ENCODE results near the gene PHLDA1.
A peak's percentile ranks its signal among the peaks of the same experiment; 100 is the strongest.
"Not testable (repeated sequence)": the region's sequence is repeated elsewhere in the genome, so short reads cannot be mapped to it uniquely, and the experiment has no call there.

PHLDA1 gene

GRCh38 chr12:76018111-76018510, 13.5 kb downstream of the PHLDA1 start:
- DNase-seq = no peak

GRCh38 chr12:76014007-76014406, 17.6 kb downstream of the PHLDA1 start:
- no peak for DNase-seq

DNA sequence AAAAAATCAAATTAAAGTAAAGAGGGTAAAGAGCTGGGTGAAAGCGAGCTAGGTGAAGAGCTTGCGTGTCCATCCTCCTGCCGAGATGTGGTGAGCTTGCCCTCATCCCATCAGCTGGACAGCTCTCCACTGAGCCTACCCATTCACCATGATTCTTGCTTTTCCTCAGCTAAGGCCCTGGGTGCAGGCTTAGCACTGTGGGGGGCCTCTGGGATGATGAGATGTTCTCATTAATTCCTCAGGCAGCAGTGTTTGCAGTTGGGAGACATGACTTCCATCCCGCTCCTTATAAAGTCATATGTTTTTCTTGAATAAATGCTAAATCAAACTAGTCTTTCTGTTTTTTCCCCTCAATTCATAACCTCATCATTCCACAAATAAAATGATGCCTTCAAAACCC, 18.0 kb downstream of the PHLDA1 start:
- no peak for DNase-seq

- no peak for DNase-seq
Measured at GRCh38 chr12:76012644-76013043, 18.9 kb downstream of the PHLDA1 start.

GRCh38 chr12:76010732-76011458, 20.7 kb downstream of the PHLDA1 start:
- no peak for DNase-seq

DNA sequence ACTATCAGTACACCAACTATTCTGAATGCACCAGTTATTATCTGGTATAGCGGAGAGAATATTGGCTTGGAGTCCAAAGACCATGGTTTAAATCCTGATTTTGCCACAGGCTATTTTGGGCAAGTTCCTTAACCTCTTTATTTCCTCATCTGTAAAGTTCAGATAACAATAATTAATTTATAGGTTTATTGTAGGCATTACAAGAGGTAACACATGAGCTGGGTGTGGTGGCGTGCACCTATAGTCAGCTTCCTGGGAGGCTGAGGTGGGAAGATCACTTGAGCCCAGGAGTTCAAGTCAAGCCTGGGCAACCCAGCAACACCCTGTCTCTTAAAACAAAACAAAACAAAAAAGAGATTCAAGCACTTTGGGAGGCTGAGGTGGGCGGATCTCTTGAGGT, 23.1 kb downstream of the PHLDA1 start:
- DNase-seq = no peak

DNA sequence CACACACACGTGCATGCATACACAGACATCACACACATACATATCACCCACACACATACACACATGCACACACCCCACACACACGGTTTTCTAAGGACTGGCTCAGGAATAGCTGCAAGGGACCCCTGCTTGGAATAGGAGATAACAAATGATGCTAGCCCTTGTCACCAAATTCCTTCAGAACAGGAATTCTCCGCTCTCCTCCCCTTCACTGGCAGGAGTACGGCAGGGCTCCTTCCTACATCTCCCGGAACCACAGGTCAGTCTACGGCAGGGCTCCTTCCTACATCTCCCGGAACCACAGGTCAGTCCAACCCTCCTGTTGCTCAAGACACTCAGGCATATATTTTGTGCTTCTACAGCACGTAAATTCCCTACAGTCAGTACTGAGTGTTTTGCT, 23.9 kb downstream of the PHLDA1 start:
- DNase-seq = no peak

- DNase-seq = peak; percentile 79
Measured at GRCh38 chr12:76006028-76006925, 25.3 kb downstream of the PHLDA1 start.

DNA sequence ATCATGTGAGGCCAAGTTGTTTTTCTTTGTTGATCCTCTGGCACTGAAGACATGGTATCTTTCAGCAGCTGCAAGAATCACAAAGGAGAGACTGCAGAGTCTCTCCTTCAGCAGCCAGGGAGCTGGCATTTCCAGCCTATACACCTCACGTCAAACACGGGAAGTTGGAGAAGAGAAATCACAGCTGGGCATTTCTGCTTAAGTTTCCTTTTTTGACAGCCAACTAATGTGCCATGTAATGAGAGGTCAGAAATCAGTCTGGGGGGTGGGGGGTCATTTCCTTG, 28.3 kb downstream of the PHLDA1 start:
- no peak for DNase-seq

DNA sequence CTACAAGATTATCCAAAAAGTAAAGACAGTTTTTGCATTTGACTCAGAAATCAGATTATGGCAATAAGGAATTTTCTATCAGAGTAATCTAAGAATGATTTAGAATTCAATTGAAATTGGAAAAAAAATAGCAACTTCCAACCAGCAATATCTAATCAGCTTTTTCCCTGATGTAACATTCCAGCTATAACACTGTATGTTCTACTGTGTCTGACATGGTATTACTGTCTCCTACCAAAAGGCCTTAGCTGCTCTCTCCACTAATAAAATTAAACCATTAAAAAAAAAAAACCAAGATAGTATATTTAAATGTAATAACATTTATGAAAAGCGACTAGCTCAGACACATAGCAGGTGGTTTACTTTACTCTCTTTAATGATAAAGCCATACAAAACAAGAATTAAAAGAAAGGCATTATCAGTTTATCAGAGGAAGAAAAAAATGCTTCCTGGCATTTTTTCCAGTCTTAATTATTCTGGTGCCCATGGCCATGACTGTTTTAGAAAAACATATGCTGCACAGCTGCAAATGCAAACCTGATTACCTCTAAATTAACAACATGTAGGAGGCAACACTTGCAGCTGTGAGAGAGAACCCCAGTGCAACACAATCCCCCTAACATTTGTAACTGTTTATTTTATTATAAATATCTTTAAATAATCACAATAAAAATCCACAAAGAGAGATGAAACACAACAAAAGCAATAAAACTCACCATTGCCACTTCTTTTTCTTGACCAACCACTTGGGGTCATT, 28.8 kb downstream of the PHLDA1 start:
- DNase-seq = no peak

DNA sequence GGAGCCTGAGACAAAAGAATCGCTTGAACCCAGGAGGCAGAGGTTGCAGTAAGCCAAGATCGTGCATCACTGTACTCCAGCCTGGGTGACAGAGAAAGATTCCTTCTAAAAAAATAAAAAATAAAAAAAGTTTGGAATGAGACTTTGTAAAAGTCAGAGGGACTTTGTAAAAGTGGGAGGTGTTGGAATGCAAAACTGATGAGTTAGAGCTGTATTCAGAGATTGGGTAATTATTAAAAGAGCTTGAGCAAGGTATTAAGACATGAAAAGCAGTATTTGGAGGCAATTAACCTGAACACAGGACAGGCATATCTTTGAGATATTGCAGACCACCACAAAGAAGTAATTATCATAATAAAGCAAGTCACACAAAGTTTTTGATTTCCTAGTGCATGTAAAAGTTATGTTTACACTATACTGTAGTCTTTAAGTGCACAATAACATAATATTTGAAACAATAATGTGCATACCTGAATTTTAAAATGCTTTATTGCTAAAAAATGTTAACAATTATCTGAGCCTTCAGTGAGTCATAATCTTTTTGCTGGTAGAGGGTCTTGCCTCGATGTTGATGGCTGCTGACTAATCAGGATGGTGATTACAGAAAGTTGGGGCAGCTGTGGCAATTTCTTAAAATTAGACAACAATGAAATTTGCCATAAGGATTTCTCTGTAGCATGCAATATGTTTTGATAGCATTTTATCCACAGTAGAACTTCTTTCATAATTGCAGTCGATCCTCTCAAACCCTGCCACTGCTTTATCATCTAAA, 33.1 kb downstream of the PHLDA1 start:
- no peak for DNase-seq

DNA sequence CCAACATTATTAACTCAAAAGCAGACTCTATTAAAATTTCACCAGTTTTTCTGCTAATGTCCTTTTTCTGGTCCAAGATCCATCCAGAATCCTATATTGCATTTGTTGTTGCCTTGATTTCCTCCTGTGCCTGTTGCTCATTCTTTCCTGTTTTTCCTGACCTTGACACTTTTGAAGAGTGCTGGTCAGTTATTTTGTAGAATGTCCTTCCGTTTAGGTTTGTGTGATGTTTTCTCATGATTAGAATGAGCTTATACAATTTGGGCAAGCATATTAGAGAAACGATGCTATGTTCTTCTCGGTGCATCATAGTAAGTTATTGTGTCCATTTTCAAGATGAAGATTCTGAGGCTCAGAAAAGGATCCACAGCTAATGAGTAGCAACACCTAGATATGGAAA, 33.9 kb downstream of the PHLDA1 start:
- no peak for DNase-seq

- no peak for DNase-seq
Measured at GRCh38 chr12:75996861-75997447, 34.6 kb downstream of the PHLDA1 start.

GRCh38 chr12:75995691-75996090, 35.9 kb downstream of the PHLDA1 start:
- DNase-seq = no peak

DNA sequence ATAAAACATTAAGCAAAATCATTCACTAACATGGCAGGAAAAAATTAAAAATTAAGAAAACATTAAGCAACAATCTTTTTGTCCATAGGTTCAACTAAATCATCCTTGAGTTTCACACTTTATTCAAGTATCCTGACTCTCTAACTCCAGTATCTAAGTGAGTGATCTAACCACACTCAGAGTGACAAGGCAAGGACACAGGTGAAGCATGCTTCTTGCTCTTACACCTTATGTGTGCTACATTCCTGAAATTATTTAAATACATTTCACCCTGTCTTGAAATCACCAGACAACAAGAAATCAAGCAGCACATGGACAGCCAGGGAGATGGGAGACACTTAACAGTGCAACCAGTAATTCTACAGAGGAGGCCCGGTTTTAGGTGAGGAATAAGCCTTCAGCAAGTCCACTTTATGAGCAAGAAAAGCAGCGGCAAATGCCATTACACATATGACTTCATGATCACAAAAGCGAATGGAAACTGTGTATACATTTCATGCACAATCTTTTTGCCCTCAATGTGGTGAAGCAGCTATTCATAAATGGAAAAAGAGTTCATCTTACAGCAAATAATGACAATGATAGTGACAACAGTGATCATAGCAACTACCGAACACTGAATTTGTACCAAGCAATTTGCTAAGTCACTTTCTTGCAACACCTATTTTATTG, 37.4 kb downstream of the PHLDA1 start:
- no peak for DNase-seq

- no peak for DNase-seq
Measured at GRCh38 chr12:75991753-75992152, 39.8 kb downstream of the PHLDA1 start.

DNA sequence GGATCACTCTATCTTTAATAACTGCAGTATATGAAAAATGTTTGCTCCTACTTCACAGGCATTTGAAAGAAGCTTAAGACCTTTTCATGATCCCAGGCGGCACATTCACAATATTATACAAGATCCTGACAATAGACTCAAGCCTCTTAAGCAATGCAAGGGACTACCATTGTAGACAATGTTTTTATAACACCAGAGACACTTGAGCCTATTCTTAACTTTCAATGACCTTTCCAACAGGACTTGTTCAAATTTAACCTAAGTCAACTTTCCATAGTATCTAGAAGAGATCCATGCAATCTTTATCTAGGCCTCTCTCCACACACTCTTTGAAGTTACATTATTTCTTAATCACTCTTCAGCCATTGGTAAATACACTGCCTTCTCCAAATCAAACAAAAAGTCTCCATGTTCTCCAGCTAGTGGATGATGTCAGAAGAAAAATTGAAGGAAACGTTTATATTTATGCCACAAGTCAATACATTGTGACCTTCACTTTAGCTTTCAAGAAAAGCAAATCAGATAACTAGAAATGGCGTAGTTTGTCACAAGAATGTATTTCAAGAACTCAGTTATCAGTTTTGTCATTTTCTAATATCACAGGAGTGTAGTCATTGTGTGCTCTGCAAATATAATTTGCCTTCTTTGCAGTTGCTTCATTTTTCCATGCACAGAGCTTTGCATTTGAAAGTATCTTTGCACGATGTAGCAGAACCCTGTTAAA, 41.2 kb downstream of the PHLDA1 start:
- no peak for DNase-seq

DNA sequence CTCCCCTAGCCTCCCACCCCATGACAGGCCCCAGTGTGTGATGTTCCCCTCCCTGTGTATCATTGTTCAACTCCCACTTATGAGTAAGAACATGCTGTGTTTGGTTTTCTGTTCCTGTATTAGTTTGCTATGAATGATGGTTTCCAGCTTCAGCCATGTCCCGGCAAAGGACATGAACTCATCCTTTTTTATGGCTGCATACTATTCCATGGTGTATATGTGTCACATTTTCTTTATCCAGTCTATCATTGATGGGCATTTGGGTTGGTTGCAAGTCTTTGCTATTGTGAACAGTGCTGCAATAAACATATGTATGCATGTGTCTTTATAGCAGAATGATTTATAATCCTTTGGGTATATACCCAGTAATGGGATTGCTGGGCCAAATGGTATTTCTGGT, 43.9 kb downstream of the PHLDA1 start:
- not testable (repeated sequence) for DNase-seq

DNA sequence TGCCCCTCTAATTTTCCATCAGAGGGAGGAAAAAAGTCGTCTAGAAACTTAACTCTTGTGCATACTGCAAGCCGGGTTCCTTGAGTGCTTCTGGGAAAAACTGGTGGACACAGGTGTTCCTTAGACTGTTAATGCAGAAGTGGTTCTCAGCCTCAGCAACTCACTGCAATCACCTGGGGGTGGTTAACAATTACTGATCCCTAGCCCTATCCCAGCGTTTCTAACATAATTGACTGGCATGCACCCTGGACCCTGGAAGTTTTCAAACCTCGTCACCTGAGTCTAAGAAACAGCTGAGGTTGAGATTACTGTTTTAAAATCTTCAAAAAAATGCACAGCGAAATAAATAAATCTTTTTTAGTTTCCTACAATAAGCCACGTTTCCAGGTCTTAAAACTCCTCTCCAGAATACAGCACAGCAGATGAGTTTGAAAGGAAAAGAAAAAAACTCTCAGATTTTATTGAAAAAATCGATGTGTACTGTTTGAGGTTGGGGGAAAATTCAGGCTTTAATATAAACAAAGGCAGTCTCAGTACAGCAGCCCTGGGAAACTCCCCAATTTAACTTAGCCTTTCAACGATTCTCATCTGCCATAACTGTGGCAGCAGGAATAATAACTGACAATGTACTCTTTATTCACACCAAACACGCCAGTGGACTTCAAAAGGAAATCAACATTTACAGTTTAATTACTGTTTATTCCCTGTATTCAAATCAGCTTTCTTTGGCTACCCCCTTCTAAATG, 45.4 kb downstream of the PHLDA1 start:
- no peak for DNase-seq

DNA sequence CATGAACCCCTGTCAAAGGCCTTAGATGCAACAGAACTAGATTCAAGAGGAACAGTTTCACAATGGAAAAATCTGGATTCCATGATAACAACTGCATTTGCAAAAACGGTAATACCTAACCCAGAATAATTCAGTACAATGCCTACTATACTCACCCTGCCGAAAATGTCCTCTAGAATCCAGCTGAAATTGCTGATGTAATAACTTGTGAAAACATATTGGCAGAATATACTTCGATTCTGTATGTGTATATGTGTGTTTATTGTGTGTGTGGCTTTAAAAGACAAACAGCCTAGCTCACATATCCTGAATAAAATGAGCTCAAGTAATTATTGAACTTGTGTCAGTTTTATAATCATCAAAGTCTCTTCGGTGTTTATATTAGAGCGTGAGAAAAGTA, 46.0 kb downstream of the PHLDA1 start:
- DNase-seq = no peak

Measured in NCI-H524 treated with DMSO at 0.1 percent for 48 hours (cell line).